GM23338 (cell line): ENCODE data around the gene LHX3. TPM values are rescaled to one million over a fixed set of nuclear protein-coding genes. Genes with fewer than 3 reads are reported as not detected.

Experiments used
- ATAC-seq: fragments of 200-7000 bp; cut with Tn5 transposase; 3 replicates; pipeline ENCODE4 v1.9.1; 2020
- DNase-seq: peaks from one replicate; pipeline ENCODE4 v3.0.0-alpha.2; 2015; ENCODE audit warnings: low spot score
- H2AFZ ChIP-seq: fragments of 200-600 bp; sonication (generic); 2 replicates; pipeline ENCODE4 v1.8.0; 2016; ENCODE audit warnings: antibody characterized with exemption, mild to moderate bottlenecking, moderate library complexity
- H3F3A ChIP-seq: fragments of 200-600 bp; sonication (generic); replicated peaks from 2 replicates; pipeline ENCODE4 v1.8.0; 2017; ENCODE audit warnings: antibody characterized with exemption, mixed run types, low read depth
- H3K27ac ChIP-seq: fragments of 200-600 bp; sonication (generic); 2 replicates; pipeline ENCODE4 v1.6.1; 2016; ENCODE audit warnings: low read depth
- H3K27me3 ChIP-seq: fragments of 200-600 bp; sonication (generic); 2 replicates; pipeline ENCODE4 v1.8.0; 2016; ENCODE audit warnings: mild to moderate bottlenecking, mixed run types, moderate library complexity; ENCODE audit not compliant: insufficient read depth
- H3K36me3 ChIP-seq: fragments of 200-600 bp; sonication (generic); 2 replicates; pipeline ENCODE4 v1.8.0; 2016; ENCODE audit warnings: mild to moderate bottlenecking; ENCODE audit not compliant: insufficient read depth
- H3K4me1 ChIP-seq: fragments of 200-600 bp; sonication (generic); 2 replicates; pipeline ENCODE4 v1.8.0; 2016; ENCODE audit warnings: mild to moderate bottlenecking, moderate library complexity; ENCODE audit not compliant: insufficient read depth
- H3K4me2 ChIP-seq: fragments of 200-600 bp; sonication (generic); 2 replicates; pipeline ENCODE4 v1.7.1; 2017; ENCODE audit warnings: mixed run types
- H3K4me3 ChIP-seq: fragments of 200-600 bp; sonication (generic); 2 replicates; pipeline ENCODE4 v1.6.1; 2016; ENCODE audit warnings: mixed run types
- H3K79me2 ChIP-seq: fragments of 200-600 bp; sonication (generic); replicated peaks from 2 replicates; pipeline ENCODE4 v1.8.0; 2017; ENCODE audit warnings: mild to moderate bottlenecking; ENCODE audit not compliant: insufficient read depth
- H3K9me2 ChIP-seq: fragments of 200-600 bp; sonication (generic); 2 replicates; pipeline ENCODE4 v1.8.0; 2017; ENCODE audit not compliant: insufficient read depth
- H4K20me1 ChIP-seq: fragments of 200-600 bp; sonication (generic); replicated peaks from 2 replicates; pipeline ENCODE4 v1.8.0; 2017; ENCODE audit warnings: mild to moderate bottlenecking; ENCODE audit not compliant: insufficient read depth
- H3K27ac Mint-ChIP-seq: 2 replicates; pipeline ENCODE4 v1.8.0; 2020; ENCODE audit warnings: inconsistent platforms, mild to moderate bottlenecking, moderate library complexity, mixed read lengths
- H3K27me3 Mint-ChIP-seq: 3 replicates; pipeline ENCODE4 v1.8.0; 2022; ENCODE audit warnings: low read depth, mild to moderate bottlenecking, moderate library complexity, mixed read lengths, inconsistent platforms; ENCODE audit not compliant: insufficient read depth, poor library complexity
- H3K36me3 Mint-ChIP-seq: 3 replicates; pipeline ENCODE4 v1.8.0; 2021; ENCODE audit warnings: low read depth, mild to moderate bottlenecking, inconsistent platforms, moderate library complexity, mixed read lengths
- H3K4me1 Mint-ChIP-seq: 3 replicates; pipeline ENCODE4 v1.8.0; 2020; ENCODE audit warnings: mild to moderate bottlenecking, inconsistent platforms, mixed read lengths
- H3K4me3 Mint-ChIP-seq: 3 replicates; pipeline ENCODE4 v1.8.0; 2021; ENCODE audit warnings: moderate library complexity, mild to moderate bottlenecking, inconsistent platforms, mixed read lengths
- H3K9me3 Mint-ChIP-seq: 3 replicates; pipeline ENCODE4 v1.8.0; 2020; ENCODE audit warnings: moderate library complexity, mild to moderate bottlenecking, inconsistent platforms, mixed read lengths
- EZH2 ChIP-seq: fragments of 200-600 bp; sonication (generic); IDR thresholded peaks from one replicate; pipeline ENCODE4 v1.8.0; 2017; ENCODE audit warnings: antibody characterized with exemption, mild to moderate bottlenecking, low read depth; ENCODE audit not compliant: unreplicated experiment
- EZH2phosphoT487 ChIP-seq: fragments of 200-600 bp; sonication (generic); IDR thresholded peaks from one replicate; pipeline ENCODE4 v1.8.1; 2018; ENCODE audit warnings: antibody characterized with exemption; ENCODE audit not compliant: unreplicated experiment
- JUNB ChIP-seq: IDR thresholded peaks from one replicate; pipeline ENCODE4 v1.6.1; 2016; ENCODE audit warnings: antibody characterized with exemption; ENCODE audit not compliant: unreplicated experiment
- NANOG ChIP-seq: IDR thresholded peaks from 2 replicates; pipeline ENCODE4 v1.6.1; 2016; ENCODE audit warnings: antibody characterized with exemption, borderline replicate concordance
- STAT1 ChIP-seq: IDR thresholded peaks from one replicate; pipeline ENCODE4 v1.6.1; 2016; ENCODE audit warnings: antibody characterized with exemption; ENCODE audit not compliant: unreplicated experiment
- ZNF114 ChIP-seq: fragments of 250-450 bp; sonication (Bioruptor Pico); IDR thresholded peaks from 2 replicates; pipeline ENCODE4 v1.5.0; 2020; ENCODE audit warnings: mild to moderate bottlenecking, moderate library complexity
- ZNF331 ChIP-seq: fragments of 250-450 bp; sonication (Bioruptor Pico); IDR thresholded peaks from 2 replicates; pipeline ENCODE4 v1.5.0; 2020; ENCODE audit warnings: low read depth, mild to moderate bottlenecking, moderate library complexity
- polyA plus RNA-seq: library from polyadenylated mRNA; unstranded; fragments of >200 nt; fragmentation: Nextera tagmentation; extraction: Ambion mirVana; gene quantifications from 2 replicates; pipeline ENCODE4 v1.2.1, GENCODE V29; 2016
- total RNA-seq: library from RNA; depleted of rRNA; stranded (reverse); fragments of >200 nt; shearing (Covaris generic); gene quantifications from 2 replicates; pipeline ENCODE4 v1.2.3, GENCODE V29; 2014
- TF ChIP-seq, protein P1 (sequence below): IDR thresholded peaks from one replicate; pipeline ENCODE4 v1.6.1; 2018; ENCODE audit warnings: antibody characterized with exemption; ENCODE audit not compliant: unreplicated experiment
- TF ChIP-seq, protein P2 (sequence below): IDR thresholded peaks from 2 replicates; pipeline ENCODE4 v1.6.1; 2016; ENCODE audit warnings: antibody characterized with exemption

Gene LHX3
- total and polyA plus RNA-seq, 2 experiments from 2014 or later = 0.08 TPM; not detected in 1

DNA sequence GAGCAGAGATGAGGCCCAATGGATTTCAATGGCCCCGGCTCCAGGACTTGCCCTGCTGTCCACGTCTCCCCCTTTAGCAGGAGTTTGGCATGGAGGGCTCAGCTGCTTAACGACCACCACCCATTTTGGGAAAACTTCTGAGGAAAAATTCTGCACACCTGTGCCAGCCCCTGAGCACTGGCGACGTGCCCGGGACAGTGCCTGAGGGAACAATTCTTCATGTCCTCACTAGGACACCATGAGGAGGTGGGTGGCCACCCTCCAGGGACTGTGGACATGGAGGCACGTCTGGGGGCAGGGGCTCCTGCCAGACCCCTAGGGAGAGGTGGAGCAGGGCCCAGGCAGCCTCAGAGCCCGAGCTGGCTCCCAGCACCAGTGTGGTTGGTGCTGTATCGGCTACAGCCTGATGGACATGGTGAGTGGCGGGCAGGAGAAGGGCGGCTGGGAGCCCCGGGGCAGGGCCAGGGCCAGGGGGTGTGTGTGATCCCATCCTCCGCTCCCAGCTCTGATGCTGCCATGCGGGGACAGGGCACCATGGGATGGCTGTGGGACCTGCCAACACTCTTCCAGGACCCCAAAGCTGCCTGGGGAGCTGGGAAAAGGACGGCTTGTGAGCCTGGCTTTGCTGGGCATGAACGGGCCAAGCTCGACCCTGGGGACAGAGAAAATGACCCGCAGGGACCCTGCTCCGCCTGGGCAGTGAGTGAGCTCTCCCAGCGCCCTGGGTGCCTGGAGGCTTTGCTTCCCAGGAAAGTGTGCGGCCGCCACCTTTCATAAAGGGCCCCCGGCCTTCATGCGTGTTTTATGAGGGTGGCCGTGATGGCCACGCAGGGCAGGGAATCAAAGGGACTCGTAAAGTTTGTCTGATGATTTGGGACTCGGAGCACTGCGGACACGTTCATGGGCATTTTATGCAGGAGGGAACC is 44.3 kb upstream of the LHX3 start:
- Mint-ChIP-seq H3K27ac (no peak overlapping the region), H3K4me1 (peaks cover 24% of the 10 kb centered on the region)
- no peak for ATAC-seq

DNA sequence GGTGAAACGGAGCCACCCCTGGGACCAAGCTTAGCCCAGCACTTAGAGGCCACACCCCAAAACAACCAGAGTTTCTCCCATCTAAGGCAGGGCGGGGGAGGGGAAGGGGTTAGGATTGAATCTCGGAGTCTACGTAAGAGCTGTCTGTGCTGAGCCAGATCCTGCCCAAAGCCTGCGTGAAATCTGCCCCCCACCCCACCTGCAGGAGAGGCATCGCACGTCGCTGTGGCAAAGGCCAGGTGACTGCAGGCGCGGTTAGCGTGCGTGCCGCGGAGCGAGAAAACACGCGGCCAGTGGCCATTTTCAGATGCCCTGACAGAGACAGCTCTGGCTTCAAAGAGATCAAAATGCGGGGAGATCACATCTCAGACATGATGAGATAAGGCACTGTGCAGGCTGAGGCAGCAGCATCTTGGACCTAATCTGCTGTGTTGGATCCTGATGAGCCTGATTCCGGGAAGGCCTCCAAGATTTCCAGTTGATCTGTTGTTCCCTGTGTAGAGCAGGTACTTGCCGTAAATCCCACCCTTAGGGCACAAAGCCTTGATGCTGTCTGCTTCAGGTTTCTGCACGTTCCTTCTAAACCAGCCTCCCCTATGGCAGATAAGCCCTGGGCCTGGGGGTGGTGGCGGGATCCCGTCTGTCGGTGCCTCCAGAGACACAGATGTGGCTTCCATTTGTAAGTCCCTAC is 43.2 kb upstream of the LHX3 start:
- H3K27ac ChIP-seq = no peak overlapping the region
- Mint-ChIP-seq H3K27me3 (peaks cover 25% of the 10 kb centered on the region), H3K4me1 (peaks cover 35% of the 10 kb centered on the region), H3K4me3 (no peak overlapping the region), H3K36me3 (no peaks in the 10 kb centered on the region), H3K9me3 (no peaks in the 10 kb centered on the region), H3K27ac (0 out of 2 replicates have a peak overlapping the region, but pooled peaks have one; percentile 36)
- 0 out of 2 replicates have a peak, but pooled peaks cover 5% of the 10 kb centered on the region for H3F3A ChIP-seq
- no peak for DNase-seq
- H3K4me1 ChIP-seq = peaks cover 18% of the 10 kb centered on the region
- no peaks in the 10 kb centered on the region for H3K36me3 ChIP-seq
- H3K4me3 ChIP-seq = no peak overlapping the region
- peaks cover 18% of the 10 kb centered on the region for H4K20me1 ChIP-seq
- H3K79me2 ChIP-seq = peaks cover 20% of the 10 kb centered on the region
- TF ChIP-seq STAT1 (no peak), EZH2 (no peak), ZNF331 (no peak), NANOG (no peak), JUNB (no peak), ZNF114 (CRISPR knock-in tag) (no peak), EZH2phosphoT487 (no peak)
- TF ChIP-seq, protein P1, sequence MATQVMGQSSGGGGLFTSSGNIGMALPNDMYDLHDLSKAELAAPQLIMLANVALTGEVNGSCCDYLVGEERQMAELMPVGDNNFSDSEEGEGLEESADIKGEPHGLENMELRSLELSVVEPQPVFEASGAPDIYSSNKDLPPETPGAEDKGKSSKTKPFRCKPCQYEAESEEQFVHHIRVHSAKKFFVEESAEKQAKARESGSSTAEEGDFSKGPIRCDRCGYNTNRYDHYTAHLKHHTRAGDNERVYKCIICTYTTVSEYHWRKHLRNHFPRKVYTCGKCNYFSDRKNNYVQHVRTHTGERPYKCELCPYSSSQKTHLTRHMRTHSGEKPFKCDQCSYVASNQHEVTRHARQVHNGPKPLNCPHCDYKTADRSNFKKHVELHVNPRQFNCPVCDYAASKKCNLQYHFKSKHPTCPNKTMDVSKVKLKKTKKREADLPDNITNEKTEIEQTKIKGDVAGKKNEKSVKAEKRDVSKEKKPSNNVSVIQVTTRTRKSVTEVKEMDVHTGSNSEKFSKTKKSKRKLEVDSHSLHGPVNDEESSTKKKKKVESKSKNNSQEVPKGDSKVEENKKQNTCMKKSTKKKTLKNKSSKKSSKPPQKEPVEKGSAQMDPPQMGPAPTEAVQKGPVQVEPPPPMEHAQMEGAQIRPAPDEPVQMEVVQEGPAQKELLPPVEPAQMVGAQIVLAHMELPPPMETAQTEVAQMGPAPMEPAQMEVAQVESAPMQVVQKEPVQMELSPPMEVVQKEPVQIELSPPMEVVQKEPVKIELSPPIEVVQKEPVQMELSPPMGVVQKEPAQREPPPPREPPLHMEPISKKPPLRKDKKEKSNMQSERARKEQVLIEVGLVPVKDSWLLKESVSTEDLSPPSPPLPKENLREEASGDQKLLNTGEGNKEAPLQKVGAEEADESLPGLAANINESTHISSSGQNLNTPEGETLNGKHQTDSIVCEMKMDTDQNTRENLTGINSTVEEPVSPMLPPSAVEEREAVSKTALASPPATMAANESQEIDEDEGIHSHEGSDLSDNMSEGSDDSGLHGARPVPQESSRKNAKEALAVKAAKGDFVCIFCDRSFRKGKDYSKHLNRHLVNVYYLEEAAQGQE = no peak
- TF ChIP-seq, protein P2, sequence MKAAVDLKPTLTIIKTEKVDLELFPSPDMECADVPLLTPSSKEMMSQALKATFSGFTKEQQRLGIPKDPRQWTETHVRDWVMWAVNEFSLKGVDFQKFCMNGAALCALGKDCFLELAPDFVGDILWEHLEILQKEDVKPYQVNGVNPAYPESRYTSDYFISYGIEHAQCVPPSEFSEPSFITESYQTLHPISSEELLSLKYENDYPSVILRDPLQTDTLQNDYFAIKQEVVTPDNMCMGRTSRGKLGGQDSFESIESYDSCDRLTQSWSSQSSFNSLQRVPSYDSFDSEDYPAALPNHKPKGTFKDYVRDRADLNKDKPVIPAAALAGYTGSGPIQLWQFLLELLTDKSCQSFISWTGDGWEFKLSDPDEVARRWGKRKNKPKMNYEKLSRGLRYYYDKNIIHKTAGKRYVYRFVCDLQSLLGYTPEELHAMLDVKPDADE = no peak
- no peak overlapping the region for H3K4me2 ChIP-seq
- peak; percentile 5; the same call in 2 of the 3 replicates for ATAC-seq
- H3K9me2 ChIP-seq = no peaks in the 10 kb centered on the region
- H3K27me3 ChIP-seq = 0 out of 2 replicates have a peak, but pooled peaks cover 8% of the 10 kb centered on the region
- no peak overlapping the region for H2AFZ ChIP-seq

More for the DNA sequence above, 44.3 kb upstream of the LHX3 start:
- DNase-seq = no peak
- Histone ChIP-seq H3K4me1 (peaks cover 7% of the 10 kb centered on the region), H3K27ac (no peak overlapping the region), H3K36me3 (no peaks in the 10 kb centered on the region), H2AFZ (no peak overlapping the region), H3K79me2 (peaks cover 8% of the 10 kb centered on the region), H4K20me1 (peaks cover 7% of the 10 kb centered on the region), H3K9me2 (no peaks in the 10 kb centered on the region), H3K27me3 (0 out of 2 replicates have a peak, but pooled peaks cover 8% of the 10 kb centered on the region), H3F3A (0 out of 2 replicates have a peak, but pooled peaks cover 3% of the 10 kb centered on the region), H3K4me3 (no peak overlapping the region), H3K4me2 (no peak overlapping the region)
- TF ChIP-seq EZH2phosphoT487 (no peak), STAT1 (no peak)
- TF ChIP-seq, protein P2 = no peak
- Mint-ChIP-seq H3K4me3 (no peak overlapping the region), H3K36me3 (no peaks in the 10 kb centered on the region), H3K27me3 (peaks cover 21% of the 10 kb centered on the region), H3K9me3 (no peaks in the 10 kb centered on the region)
